Fibroblast of skin of left quadriceps (primary cell): ENCODE data around the gene IFNL3.
"Not testable (repeated sequence)": the region's sequence is repeated elsewhere in the genome, so short reads cannot be mapped to it uniquely, and the experiment has no call there.

Experiments used
- DNase-seq, 2 experiments: peaks; one replicate each; pipeline ENCODE4 v3.0.0-alpha.2; 2013; ENCODE audit warnings: low read depth in 2 of 2

IFNL3 gene

GRCh38 chr19:39253374-39254149 lies 8.8 kb upstream of the IFNL3 start:
- DNase-seq = no peak

- DNase-seq = no peak
Observed at GRCh38 chr19:39252458-39252857, 7.7 kb upstream of the IFNL3 start.

- DNase-seq = no peak
Observed at GRCh38 chr19:39251846-39252245, 7.0 kb upstream of the IFNL3 start.

GRCh38 chr19:39251081-39251480 lies 6.3 kb upstream of the IFNL3 start:
- no peak for DNase-seq

- no peak for DNase-seq
Observed at GRCh38 chr19:39248806-39249205, 4.0 kb upstream of the IFNL3 start, which contains the start of gene IFNL4. Gene IFNL4 (minus strand): TSS chr19:39248856.

- no peak for DNase-seq
Observed at GRCh38 chr19:39247701-39248664, 3.2 kb upstream of the IFNL3 start.

- no peak for DNase-seq
Observed at GRCh38 chr19:39246951-39247669, 2.3 kb upstream of the IFNL3 start.

GRCh38 chr19:39245166-39245565 lies 360 bp upstream of the IFNL3 start:
- DNase-seq = not testable (repeated sequence)

GRCh38 chr19:39243741-39244140 lies 1.1 kb downstream of the IFNL3 start:
- not testable (repeated sequence) for DNase-seq

- no peak for DNase-seq
Observed at GRCh38 chr19:39240421-39240820, 4.4 kb downstream of the IFNL3 start.

GRCh38 chr19:39238944-39239343 lies 5.9 kb downstream of the IFNL3 start:
- no peak for DNase-seq

GRCh38 chr19:39238209-39238608 lies 6.6 kb downstream of the IFNL3 start:
- DNase-seq = no peak

- DNase-seq = no peak
Observed at GRCh38 chr19:39237200-39238184, 7.3 kb downstream of the IFNL3 start.

- DNase-seq = no peak
Observed at GRCh38 chr19:39236527-39236926, 8.3 kb downstream of the IFNL3 start.

GRCh38 chr19:39232708-39233107 lies 12.1 kb downstream of the IFNL3 start:
- DNase-seq = no peak

- DNase-seq = no peak
Observed at GRCh38 chr19:39230096-39230764, 14.6 kb downstream of the IFNL3 start.

GRCh38 chr19:39224910-39225309 lies 19.9 kb downstream of the IFNL3 start:
- no peak for DNase-seq

- DNase-seq = no peak
Observed at GRCh38 chr19:39223703-39224279, 21.0 kb downstream of the IFNL3 start.

GRCh38 chr19:39219108-39219507 lies 25.7 kb downstream of the IFNL3 start:
- not testable (repeated sequence) for DNase-seq
